Stimulated activated CD4-positive, alpha-beta T cell treated with anti-CD3 and anti-CD28 coated beads, Interleukin-4, amount 100 ng/mL, for 4 hours (primary cell): ENCODE measurements around the gene SETD1B.
"Not testable (repeated sequence)": the region's sequence is repeated elsewhere in the genome, so short reads cannot be mapped to it uniquely, and the experiment has no call there.

Experiments used
- DNase-seq, 2 experiments: peaks; one replicate each; pipeline ENCODE4 v3.0.0-alpha.2; 2020

SETD1B gene

GRCh38 chr12:121827351-121828099, 23.7 kb downstream of the SETD1B start:
- no peak for DNase-seq

- DNase-seq = no peak
These were observed 24.5 kb downstream of the SETD1B start for GRCh38 chr12:121828306-121828705.

- DNase-seq = no peak
These were observed 25.0 kb downstream of the SETD1B start for GRCh38 chr12:121828826-121829225.

GRCh38 chr12:121829250-121829918, 25.6 kb downstream of the SETD1B start:
- DNase-seq = no peak

- DNase-seq = no peak
These were observed 26.3 kb downstream of the SETD1B start for GRCh38 chr12:121830134-121830533.

- DNase-seq = no peak
These were observed 26.9 kb downstream of the SETD1B start for GRCh38 chr12:121830588-121831265.

- DNase-seq = no peak
These were observed 27.9 kb downstream of the SETD1B start for GRCh38 chr12:121831571-121832245.

GRCh38 chr12:121837680-121838079, 33.9 kb downstream of the SETD1B start:
- no peak for DNase-seq

- DNase-seq = no peak
These were observed 34.3 kb downstream of the SETD1B start for GRCh38 chr12:121838126-121838525.

- peak; percentile 99 to 100 for DNase-seq
These were observed 35.5 kb downstream of the SETD1B start for GRCh38 chr12:121839106-121839992.

- DNase-seq = no peak
These were observed 36.4 kb downstream of the SETD1B start for GRCh38 chr12:121839993-121840761.

- DNase-seq = no peak
These were observed 39.6 kb downstream of the SETD1B start for GRCh38 chr12:121843236-121843982.

- DNase-seq = no peak
These were observed 41.9 kb downstream of the SETD1B start for GRCh38 chr12:121845701-121846100.

- no peak for DNase-seq
These were observed 45.4 kb downstream of the SETD1B start for GRCh38 chr12:121849211-121849610.

GRCh38 chr12:121849665-121850064, 45.9 kb downstream of the SETD1B start:
- no peak for DNase-seq

GRCh38 chr12:121852392-121852791, 48.6 kb downstream of the SETD1B start:
- DNase-seq = not testable (repeated sequence)

GRCh38 chr12:121857322-121858246, 53.8 kb downstream of the SETD1B start:
- no peak for DNase-seq

GRCh38 chr12:121858318-121858661, 54.5 kb downstream of the SETD1B start:
- DNase-seq = no peak
